DOHH2 (cell line): ENCODE data around the gene UMAD1.

Experiments
- EZH2phosphoT487 ChIP-seq: fragments of 200-600 bp; sonication (generic); IDR thresholded peaks from 2 replicates; pipeline ENCODE4 v1.6.1; 2017; ENCODE audit warnings: borderline replicate concordance, mild to moderate bottlenecking, antibody characterized with exemption, low read length, moderate library complexity, mixed read lengths
- TF ChIP-seq, protein P1 (sequence below): fragments of 200-600 bp; sonication (generic); IDR thresholded peaks from one replicate; pipeline ENCODE4 v1.5.1; 2014; ENCODE audit warnings: antibody characterized with exemption, mild to moderate bottlenecking, low read depth, low read length; ENCODE audit not compliant: poor library complexity, severe bottlenecking

DNA sequence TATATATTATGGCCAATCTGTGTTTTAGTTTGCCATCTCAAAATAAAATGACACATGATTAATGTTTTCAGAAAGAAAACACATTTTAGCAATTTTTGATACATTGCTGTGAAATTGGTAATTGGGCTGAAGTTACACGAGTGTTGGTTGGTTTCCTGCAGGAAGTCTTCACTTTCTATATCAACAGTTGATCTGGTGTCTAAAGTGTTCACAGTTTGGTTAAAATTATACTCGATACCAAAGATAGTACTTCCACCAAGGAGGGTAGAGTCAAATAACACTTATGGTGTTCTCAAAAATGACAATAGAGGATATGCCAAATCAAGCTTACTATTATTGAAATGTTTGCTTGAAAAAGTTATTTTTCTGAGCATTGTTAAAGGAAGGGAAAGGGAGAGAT, 207.7 kb downstream of the UMAD1 start:
- TF ChIP-seq, protein P1, sequence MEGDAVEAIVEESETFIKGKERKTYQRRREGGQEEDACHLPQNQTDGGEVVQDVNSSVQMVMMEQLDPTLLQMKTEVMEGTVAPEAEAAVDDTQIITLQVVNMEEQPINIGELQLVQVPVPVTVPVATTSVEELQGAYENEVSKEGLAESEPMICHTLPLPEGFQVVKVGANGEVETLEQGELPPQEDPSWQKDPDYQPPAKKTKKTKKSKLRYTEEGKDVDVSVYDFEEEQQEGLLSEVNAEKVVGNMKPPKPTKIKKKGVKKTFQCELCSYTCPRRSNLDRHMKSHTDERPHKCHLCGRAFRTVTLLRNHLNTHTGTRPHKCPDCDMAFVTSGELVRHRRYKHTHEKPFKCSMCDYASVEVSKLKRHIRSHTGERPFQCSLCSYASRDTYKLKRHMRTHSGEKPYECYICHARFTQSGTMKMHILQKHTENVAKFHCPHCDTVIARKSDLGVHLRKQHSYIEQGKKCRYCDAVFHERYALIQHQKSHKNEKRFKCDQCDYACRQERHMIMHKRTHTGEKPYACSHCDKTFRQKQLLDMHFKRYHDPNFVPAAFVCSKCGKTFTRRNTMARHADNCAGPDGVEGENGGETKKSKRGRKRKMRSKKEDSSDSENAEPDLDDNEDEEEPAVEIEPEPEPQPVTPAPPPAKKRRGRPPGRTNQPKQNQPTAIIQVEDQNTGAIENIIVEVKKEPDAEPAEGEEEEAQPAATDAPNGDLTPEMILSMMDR = no peak
- TF ChIP-seq EZH2phosphoT487 = no peak
